ENCODE results near the gene HIGD1C.
"Not testable (repeated sequence)": the region's sequence is repeated elsewhere in the genome, so short reads cannot be mapped to it uniquely, and the experiment has no call there.

Gene HIGD1C

GRCh38 chr12:50952510-50952909 is at the start of gene HIGD1C:
TSS of gene HIGD1C (plus strand) at chr12:50952544. CDS start at chr12:50953999, 1,455 bp downstream.
- DNase-seq (ENCODE audit: low spot score): no peak

- DNase-seq (ENCODE audit: low spot score): not testable (repeated sequence)
Observed at GRCh38 chr12:50908479-50908878, 43.9 kb upstream of the HIGD1C start.

- not testable (repeated sequence) for DNase-seq (ENCODE audit: low spot score)
Observed at GRCh38 chr12:50912361-50912760, 40.0 kb upstream of the HIGD1C start.

- DNase-seq (ENCODE audit: low spot score): no peak
Observed at GRCh38 chr12:50913224-50913623, 39.1 kb upstream of the HIGD1C start.

DNA sequence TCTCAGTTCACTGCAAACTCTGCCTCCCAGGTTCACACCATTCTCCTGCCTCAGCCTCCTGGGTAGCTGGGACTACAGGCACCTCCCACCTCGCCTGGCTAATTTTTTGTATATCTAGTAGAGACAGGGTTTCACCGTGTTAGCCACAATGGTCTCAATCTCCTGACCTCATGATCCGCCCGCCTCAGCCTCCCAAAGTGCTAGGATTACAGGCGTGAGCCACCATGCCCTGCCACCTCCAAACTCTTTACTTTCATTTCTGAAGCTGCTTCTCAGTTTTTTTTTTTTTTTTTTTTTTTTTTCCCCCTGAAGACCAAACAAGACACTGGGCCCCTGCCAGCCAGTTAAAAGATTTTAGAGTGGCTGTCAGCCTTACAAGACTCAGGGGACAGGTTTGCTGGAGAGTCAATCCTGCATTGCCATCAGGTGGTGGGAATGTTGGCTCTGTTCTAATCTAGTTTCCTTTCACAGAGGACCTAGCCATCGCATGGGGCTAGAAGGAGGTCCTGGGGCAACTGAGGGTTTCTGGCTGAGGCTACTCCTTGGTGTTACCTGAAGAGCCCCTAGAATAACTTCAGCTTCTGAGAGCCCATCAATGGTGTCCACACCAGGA is 37.4 kb upstream of the HIGD1C start:
- no peak for DNase-seq (ENCODE audit: low spot score)

GRCh38 chr12:50916292-50916691 is 36.1 kb upstream of the HIGD1C start:
- no peak for DNase-seq (ENCODE audit: low spot score)

DNA sequence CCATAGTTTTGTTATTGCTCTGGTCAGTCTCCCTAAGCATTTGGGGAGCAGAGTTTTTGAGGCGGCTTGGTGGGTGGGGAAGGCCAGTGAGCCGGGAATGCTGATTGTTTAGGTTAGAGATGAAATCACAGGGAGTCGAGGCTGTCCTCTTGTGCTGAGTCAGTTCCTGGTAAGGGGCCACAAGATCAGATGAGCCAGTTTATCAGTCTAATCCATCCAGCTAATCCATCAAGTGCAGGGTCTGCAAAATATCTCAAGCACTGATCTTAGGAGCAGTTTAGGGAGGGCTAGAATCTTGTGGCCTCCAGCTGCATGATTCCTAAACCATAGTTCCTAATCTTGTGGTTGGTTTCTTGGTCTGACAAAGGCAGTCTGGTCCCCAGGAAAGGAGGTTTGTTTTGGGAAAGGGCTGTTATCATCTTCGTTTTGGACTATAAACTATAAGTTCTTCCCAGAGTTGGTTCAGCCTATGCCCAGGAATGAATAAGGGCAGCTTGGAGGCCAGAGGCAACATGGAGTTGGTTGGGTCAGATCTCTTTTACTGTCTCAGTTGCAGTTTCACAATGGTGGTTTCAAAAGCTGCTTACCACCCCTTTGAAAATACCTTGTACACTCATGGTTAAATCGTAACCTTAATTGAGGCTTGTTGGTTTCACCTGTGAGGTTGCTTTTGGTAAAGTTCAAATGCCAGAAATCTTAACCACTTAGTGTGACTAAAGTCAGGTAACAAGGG is 33.6 kb upstream of the HIGD1C start:
- DNase-seq (ENCODE audit: low spot score): no peak

DNA sequence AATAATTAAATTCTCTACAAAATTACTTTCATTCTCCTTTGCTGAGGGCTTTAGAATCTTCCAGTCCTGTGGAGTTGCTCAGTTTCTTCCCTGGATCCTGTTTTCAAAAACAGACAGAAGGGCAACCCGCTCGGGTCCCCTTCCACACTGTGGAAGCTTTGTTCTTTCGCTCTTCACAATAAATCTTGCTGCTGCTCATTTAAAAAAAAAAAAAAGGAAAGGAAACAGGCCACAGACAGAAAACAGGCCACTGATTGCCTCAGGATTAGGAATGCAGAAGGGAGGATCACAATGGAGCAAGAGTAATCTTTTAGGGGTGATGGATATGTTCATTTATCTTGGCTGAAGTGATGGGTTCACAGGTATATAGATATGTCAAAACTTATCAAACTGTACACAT is 29.5 kb upstream of the HIGD1C start:
- DNase-seq (ENCODE audit: low spot score): no peak

GRCh38 chr12:50923361-50924130 is 28.8 kb upstream of the HIGD1C start:
- DNase-seq (ENCODE audit: low spot score): no peak

- DNase-seq (ENCODE audit: low spot score): no peak
Observed at GRCh38 chr12:50924131-50924438, 28.3 kb upstream of the HIGD1C start.

- DNase-seq (ENCODE audit: low spot score): peak; percentile 35
Observed at GRCh38 chr12:50924439-50925341, 27.7 kb upstream of the HIGD1C start.

DNA sequence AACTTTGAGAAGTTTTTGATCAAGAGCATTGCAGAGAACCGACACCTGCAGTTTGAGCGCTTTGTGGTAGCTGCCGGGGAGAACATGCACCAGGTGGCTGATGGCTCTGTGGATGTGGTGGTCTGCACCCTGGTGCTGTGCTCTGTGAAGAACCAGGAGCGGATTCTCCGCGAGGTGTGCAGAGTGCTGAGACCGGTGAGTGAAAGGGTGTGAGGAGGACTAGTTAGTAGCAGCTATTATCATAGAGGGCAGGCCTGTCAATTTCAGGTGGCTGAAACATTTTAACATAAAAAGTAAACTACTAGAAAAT is 27.0 kb upstream of the HIGD1C start:
- no peak for DNase-seq (ENCODE audit: low spot score)

DNA sequence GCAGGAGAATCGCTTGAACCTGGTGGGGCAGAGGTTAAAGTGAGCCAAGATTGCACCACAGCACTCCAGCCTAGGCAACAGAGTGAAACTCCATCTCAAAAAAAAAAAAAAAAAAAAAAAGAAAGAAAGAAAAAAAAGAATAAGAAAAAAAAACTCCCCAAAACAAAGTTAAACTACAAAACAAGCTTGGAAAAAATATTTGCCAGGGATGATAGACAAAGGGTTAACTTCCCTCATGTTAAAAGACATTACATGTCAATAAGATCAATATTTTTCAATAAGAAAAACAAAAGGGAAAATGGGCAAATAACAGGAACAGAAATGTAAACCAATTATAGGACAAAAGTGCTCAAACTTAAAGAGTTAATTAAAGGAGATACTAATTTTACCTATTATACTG is 26.4 kb upstream of the HIGD1C start:
- DNase-seq (ENCODE audit: low spot score): no peak

DNA sequence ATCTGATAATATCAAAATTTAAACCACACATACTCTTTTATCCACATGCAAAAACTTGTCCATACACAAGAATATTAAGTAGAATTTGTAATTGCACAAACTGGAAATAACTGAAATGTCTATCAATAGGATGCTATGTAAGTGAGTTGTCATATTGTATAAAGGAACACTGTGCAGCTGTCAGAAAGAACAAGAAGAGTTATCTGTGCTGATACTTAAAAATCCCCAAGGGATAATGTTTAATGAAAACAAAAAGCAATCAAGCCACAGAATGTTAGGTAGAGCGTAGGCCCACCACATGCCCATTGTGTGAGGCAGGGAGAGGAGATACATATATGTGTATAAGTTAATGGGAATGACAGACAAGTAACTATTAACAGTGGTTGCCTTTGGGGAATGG is 25.9 kb upstream of the HIGD1C start:
- no peak for DNase-seq (ENCODE audit: low spot score)

DNA sequence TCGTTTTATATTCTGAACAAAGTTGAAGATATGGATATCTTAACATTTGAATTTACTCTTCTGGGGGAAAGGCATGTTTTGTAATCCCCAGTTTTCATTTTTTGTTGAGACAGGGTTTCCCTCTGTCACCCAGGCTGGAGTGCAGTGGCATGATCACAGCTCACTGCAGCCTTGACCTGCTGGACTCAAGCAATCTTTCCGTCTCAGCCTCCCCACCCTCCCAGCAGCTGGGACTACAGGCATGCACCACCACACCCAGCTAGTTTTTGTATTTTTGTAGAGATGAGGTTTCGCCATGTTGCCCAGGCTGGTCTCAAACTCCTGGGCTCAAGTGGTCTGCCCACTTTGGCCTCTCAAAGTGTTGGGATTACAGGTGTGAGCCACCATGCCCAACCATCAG is 25.4 kb upstream of the HIGD1C start:
- DNase-seq (ENCODE audit: low spot score): not testable (repeated sequence)

DNA sequence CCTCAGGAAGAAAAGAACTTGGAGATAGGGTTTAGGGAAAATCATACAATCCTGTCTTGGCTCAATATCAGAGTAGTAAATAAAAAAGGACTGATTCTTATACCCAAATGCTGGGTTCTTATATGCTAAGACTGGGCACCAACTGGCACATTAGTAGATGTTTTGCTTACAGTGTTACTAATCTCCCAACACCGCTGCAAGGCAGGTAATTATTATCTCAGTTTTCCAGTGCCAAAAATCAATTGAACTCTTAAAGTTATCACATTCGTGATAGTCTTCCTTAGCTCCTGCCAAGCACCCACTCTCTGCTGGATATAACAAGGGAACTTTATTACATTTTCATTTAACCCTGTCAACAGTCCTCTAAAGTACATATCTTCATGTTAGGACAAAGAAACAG is 25.0 kb upstream of the HIGD1C start:
- DNase-seq (ENCODE audit: low spot score): no peak

DNA sequence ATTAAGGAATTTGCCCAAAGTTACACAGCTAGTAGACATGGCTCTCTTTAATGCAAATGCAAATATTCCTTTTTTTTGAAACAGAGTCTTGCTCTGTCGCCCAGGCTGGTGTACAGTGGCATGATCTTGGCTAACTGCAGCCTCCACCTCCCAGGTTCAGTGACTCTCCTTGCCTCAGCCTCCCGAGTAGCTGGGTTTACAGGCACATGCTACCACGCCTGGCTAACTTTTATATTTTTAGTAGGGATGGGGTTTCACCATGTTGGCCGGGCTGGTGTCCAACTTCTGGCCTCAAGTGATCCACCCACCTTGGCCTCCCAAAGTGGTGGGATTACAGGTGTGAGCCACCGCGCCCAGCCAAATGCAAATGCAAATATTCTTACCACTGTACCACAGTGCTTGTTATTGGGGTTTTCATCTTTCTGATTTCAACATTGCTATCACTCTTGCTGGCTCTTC is 24.5 kb upstream of the HIGD1C start:
- DNase-seq (ENCODE audit: low spot score): no peak

- no peak for DNase-seq (ENCODE audit: low spot score)
Observed at GRCh38 chr12:50928392-50928791, 24.0 kb upstream of the HIGD1C start.

- no peak for DNase-seq (ENCODE audit: low spot score)
Observed at GRCh38 chr12:50929831-50930230, 22.5 kb upstream of the HIGD1C start.

GRCh38 chr12:50930477-50930876 is 21.9 kb upstream of the HIGD1C start:
- DNase-seq (ENCODE audit: low spot score): not testable (repeated sequence)

DNA sequence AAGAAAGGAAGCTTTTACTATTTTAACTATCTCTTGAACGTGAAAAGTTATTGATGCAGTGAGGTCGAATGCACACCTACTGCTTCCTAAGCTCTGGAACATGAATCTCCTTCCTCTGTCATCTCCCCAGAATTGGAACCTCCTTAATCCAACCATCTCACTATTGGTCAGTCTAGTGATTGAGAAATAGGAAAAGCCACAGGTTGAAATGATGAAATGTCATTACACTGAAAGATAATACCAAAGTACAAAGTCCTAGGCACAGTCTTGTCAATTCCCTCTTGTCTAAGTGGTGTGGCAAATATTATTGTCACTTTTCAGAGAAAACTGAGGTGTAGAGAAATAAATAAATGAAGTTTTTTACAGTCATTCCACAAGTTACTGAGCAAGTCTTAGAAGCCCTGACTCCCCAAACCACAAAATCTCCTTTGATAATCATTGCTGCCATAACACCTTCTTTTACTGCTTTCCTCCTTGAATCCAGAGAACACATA is 19.5 kb upstream of the HIGD1C start:
- no peak for DNase-seq (ENCODE audit: low spot score)

DNA sequence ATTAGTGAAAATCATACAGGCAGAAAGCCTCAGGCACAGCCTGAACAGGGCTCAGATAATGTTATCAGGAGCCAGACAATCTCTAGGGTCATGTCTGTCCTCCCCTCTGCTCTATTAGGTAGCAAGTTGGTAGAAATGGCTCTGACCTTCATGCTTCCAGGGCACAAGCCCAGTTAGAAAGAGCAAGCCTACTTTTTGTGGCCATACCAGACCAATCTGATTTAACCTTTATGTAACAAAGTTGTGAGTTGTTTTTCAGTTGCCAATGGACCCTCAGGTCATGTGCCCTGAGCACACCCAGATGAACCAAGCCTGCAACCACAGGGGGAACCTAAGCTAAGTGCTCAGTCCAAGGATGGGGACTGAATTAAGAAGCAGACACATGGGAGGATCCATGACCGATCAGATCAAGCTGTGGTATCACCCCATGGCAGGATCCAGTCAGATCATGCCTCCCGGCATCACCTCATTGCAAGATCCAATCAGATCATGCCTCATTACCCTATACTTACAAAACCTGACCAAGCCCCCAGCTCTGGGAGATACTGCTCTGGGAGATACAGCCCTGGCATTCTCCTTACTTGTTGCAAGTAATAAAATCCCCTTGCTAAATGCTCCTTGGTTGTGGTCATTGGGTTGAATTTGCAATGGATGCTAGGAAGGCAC is 18.8 kb upstream of the HIGD1C start:
- no peak for DNase-seq (ENCODE audit: low spot score)

Measured in CD4-positive, alpha-beta T cell treated with Interleukin-2 at 100 ng/mL for 4 hours (primary cell).